ENCODE data around the gene MAPK9.

The MAPK9 gene

GRCh38 chr5:180187767-180188166 lies 104.1 kb downstream of the MAPK9 start:
- Histone ChIP-seq H3K4me3 (replicated peaks; ENCODE audit: low read depth, low read length) (no peak overlapping the region), H3K27me3 (replicated peaks; ENCODE audit: control insufficient read depth, insufficient read depth, low read length) (no peaks in the 10 kb centered on the region), H3K36me3 (ENCODE audit: control insufficient read depth, insufficient read depth, low read length) (no peaks in the 10 kb centered on the region)
- no peak for DNase-seq (ENCODE audit: extremely low read depth, insufficient read length)
- TF ChIP-seq CTCF (IDR thresholded peaks at IDR 0.05; ENCODE audit: insufficient read depth, low read length, poor library complexity, severe bottlenecking) = no peak

All from GM06990 (cell line).